Measurements from ENCODE around the gene DBX2. TPM values are rescaled to one million over a fixed set of nuclear protein-coding genes. Genes with fewer than 3 reads are reported as not detected.
A peak's percentile ranks its signal among the peaks of the same experiment; 100 is the strongest.
"Not testable (repeated sequence)": the region's sequence is repeated elsewhere in the genome, so short reads cannot be mapped to it uniquely, and the experiment has no call there.

The DBX2 gene
- not detected for total RNA-seq

DNA sequence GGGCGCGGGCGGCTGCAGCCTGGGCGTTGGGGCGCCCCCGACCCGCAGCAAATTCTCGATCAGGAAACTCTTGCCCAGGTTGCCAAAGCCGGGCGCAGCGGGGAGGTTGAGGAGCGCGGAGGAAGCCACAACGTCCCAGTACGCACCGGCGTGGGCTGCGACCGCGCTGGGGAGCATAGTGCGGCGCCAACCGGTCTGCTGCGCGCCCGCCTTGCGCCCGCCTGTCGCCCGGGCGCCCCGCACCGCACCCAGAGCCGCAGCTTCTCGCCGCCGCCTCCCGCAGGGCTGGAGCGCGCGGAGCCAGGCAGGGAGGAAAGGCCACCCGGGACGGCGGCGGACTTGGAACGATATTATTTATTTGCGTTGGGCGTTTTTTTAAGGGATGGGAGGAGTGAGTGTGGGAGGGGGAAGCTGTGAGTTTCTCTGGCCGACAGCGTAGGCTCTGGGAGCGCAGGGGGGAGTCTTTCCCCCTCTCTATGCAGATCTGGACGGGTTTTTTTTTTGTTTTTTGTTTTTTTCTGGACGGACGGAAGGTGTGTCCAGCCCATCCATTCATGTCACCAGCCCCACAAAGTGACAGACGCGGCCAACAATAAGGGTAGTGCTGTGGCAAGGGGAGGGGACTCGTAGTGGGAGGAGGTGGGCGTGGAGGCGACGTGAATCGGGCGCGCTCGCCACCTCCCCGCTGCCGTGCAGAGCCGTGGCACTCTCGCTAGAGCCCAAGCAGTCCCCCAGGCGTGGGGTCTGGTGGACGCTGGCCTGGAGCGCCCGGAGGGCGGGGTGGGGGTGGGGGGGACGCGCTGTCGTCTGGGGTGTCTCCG is at the start of gene DBX2:
Gene DBX2, minus strand, starts transcription at position 349 of the 821 bp plus-strand sequence. Its CDS starts 172 bp downstream, at position 177.
- ATAC-seq, result peak; percentile 49

DNA sequence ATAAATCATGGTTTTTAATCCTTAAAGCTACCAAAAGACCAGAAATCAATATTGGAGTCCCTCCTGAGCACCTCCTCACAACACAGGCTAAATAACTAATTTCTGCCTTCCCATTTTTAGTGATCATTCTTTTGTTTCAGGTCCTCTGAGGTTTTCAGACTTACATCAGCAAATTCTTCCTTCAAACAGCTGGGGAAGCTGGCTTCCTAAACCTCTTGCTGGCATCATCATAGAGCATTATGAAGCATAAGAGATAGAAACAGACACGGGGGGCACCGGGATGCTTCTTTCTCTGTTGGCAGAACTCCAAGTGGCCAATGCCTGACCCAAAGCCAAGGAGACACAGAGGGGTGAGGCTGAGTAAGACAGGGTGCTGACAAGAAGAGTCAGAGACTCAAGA is 47.9 kb upstream of the DBX2 start:
- Mint-ChIP-seq H3K36me3 (ENCODE audit: low read depth) (no peaks in the 10 kb centered on the region), H3K27me3 (ENCODE audit: low read depth) (peaks cover 15% of the 10 kb centered on the region), H3K27ac (no peak overlapping the region), H3K4me3 (no peak overlapping the region), H3K9me3 (ENCODE audit: insufficient read depth) (no peaks in the 10 kb centered on the region), H3K4me1 (ENCODE audit: low read depth) (no peaks in the 10 kb centered on the region)
- POLR2A ChIA-PET, result interaction anchor here (0.6 kb wide), 1 partner anchor 8 kb away, joined by 3 read pairs; no protein-coding TSS in a partner anchor
- DNase-seq (no peak), ATAC-seq (no peak)
- CTCF ChIA-PET, result interaction anchor here (0.7 kb wide), 1 partner anchor 449 kb away, joined by 3 read pairs; no protein-coding TSS in a partner anchor

More for the DNA sequence above, at the start of gene DBX2:
- POLR2A ChIA-PET, result no interaction called here
- CTCF ChIA-PET, result interaction anchor here (1.3 kb wide), 1 partner anchor 8 kb away, joined by 3 read pairs; no protein-coding TSS in a partner anchor
- Mint-ChIP-seq H3K36me3 (ENCODE audit: low read depth) (no peaks in the 10 kb centered on the region), H3K9me3 (ENCODE audit: insufficient read depth) (no peaks in the 10 kb centered on the region), H3K27me3 (ENCODE audit: low read depth) (peaks cover 62% of the 10 kb centered on the region), H3K4me1 (ENCODE audit: low read depth) (peaks cover 10% of the 10 kb centered on the region), H3K4me3 (peak within 1 kb of the TSS; percentile 45), H3K27ac (no peak within 1 kb of the TSS)
- no peak for DNase-seq

DNA sequence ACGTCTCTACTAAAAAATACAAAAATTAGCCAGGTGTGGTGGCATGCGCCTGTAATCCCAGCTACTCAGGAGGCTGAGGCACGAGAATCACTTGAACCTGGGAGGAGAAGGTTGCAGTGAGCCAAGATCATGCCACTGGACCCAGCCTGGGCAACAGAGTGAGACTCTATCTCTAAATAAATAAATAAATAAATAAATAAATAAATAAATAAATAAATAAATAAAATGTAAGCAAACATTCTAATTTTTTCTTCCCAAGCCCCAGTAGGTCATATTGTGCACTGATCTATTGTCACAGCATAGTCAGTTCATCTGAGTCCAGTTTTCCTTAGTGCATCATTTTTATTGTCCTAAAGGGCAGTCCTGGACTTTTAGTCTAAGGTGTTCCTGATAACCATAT is 44.5 kb upstream of the DBX2 start:
- DNase-seq; H3K4me1 Mint-ChIP-seq (ENCODE audit: low read depth); H3K36me3 Mint-ChIP-seq (ENCODE audit: low read depth); H3K9me3 Mint-ChIP-seq (ENCODE audit: insufficient read depth); ATAC-seq; CTCF ChIA-PET; H3K4me3 Mint-ChIP-seq; POLR2A ChIA-PET; H3K27ac Mint-ChIP-seq: not testable (repeated sequence)
- H3K27me3 Mint-ChIP-seq (ENCODE audit: low read depth), result peaks cover 17% of the 10 kb centered on the region

DNA sequence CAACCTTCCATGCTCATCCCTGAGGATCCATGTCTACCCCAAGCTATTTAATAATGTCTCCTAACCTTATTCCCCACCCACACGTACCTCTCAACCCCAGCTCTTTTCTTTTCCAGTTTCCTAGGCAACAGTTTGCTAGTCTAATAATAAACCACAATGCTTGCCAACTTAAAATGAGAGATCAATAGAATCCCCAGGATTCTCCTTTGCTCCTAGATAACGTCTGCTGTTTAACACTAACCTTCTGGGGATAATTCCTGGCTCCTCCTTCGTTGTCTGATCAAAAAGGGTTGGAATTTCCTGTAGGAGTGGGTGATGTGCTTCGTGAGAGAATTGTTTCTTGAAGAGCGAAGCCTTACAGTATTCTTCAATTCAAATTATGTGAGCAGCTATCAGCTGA is 42.2 kb upstream of the DBX2 start:
- ChIA-PET POLR2A (no interaction called here), CTCF (no interaction called here)
- Mint-ChIP-seq H3K9me3 (ENCODE audit: insufficient read depth) (no peaks in the 10 kb centered on the region), H3K36me3 (ENCODE audit: low read depth) (no peaks in the 10 kb centered on the region), H3K27me3 (ENCODE audit: low read depth) (peaks cover 19% of the 10 kb centered on the region), H3K4me1 (ENCODE audit: low read depth) (no peaks in the 10 kb centered on the region), H3K4me3 (no peak overlapping the region), H3K27ac (no peak overlapping the region)
- DNase-seq (no peak), ATAC-seq (no peak)

DNA sequence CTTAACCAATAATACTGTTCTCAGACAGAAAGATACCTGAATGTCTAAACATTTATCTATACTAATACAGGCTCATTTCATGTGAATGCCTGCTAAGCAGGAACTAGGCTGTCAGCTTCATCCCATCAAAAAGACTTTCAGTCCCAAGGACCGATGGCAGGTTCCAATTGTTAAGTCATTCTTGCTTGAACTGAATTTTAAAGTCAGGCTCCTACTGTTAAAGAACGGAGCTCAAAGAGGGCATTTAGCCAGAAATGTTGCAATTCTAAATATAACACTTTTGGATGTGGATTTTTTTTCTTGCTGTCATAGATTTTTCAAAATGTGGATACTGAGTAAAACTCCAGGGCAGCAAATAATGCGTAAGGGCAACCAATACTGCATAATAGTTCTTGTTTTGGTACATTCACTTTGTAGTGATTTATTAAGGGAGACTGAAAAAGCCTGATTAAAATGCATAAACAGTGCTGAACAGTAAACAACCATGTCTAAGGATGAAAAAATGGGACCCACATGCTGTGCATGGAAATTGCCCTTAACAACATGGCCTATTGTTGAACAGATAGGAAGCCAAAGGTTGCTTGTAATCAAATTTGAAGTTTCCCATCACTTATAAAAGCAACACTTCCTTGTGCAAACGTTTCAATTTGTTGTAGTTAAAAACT is 38.6 kb upstream of the DBX2 start:
- ChIA-PET POLR2A (no interaction called here), CTCF (no interaction called here)
- peaks cover 3% of the 10 kb centered on the region for H3K9me3 Mint-ChIP-seq (ENCODE audit: insufficient read depth)
- peaks cover 18% of the 10 kb centered on the region for H3K27me3 Mint-ChIP-seq (ENCODE audit: low read depth)
- DNase-seq (no peak), ATAC-seq (no peak)
- no peaks in the 10 kb centered on the region for H3K36me3 Mint-ChIP-seq (ENCODE audit: low read depth)
- H3K4me3 Mint-ChIP-seq, result no peak overlapping the region
- no peaks in the 10 kb centered on the region for H3K4me1 Mint-ChIP-seq (ENCODE audit: low read depth)
- no peak overlapping the region for H3K27ac Mint-ChIP-seq

DNA sequence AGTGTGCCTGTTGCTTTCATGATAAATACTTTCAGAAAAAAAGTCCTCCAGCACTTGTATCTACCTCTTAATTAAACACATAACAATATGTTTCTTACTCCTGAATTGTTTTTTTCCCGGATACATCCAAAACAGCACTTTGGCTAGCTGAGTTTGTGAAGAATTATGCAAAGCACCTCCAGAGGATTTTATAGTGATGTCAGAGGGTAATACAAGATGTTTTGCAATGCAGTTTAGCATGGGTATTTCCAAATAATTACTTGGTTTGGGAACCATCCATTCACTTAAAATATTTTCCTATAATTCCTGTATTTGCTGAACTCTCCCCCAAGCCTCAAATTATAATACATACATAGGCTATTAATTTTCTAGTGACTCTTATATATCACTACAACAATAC is 37.7 kb upstream of the DBX2 start:
- no peak overlapping the region for H3K4me3 Mint-ChIP-seq
- peaks cover 18% of the 10 kb centered on the region for H3K27me3 Mint-ChIP-seq (ENCODE audit: low read depth)
- no peaks in the 10 kb centered on the region for H3K4me1 Mint-ChIP-seq (ENCODE audit: low read depth)
- DNase-seq, result no peak
- peaks cover 3% of the 10 kb centered on the region for H3K9me3 Mint-ChIP-seq (ENCODE audit: insufficient read depth)
- no peak overlapping the region for H3K27ac Mint-ChIP-seq
- CTCF ChIA-PET, result no interaction called here
- POLR2A ChIA-PET, result no interaction called here
- ATAC-seq, result no peak
- H3K36me3 Mint-ChIP-seq (ENCODE audit: low read depth), result no peaks in the 10 kb centered on the region

DNA sequence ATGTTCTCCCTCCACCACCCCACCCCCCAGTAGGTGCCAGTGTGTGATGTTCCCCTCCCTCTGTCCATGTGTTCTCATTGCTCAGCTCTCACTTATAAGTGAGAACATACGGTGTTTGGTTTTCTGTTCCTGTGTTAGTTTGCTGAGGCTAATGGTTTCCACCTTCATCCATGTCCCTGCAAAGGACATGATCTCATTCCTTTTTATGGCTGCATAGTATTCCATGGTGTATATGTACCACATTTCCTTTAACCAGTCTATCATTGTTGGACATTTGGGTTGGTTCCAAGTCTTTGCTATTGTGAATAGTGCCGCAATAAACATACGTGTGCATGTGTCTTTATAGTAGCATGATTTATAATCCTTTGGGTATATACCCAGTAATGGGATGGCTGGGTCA is 33.3 kb upstream of the DBX2 start:
- POLR2A ChIA-PET; H3K9me3 Mint-ChIP-seq (ENCODE audit: insufficient read depth); H3K4me1 Mint-ChIP-seq (ENCODE audit: low read depth); H3K4me3 Mint-ChIP-seq; ATAC-seq; H3K36me3 Mint-ChIP-seq (ENCODE audit: low read depth); DNase-seq; CTCF ChIA-PET; H3K27ac Mint-ChIP-seq: not testable (repeated sequence)
- H3K27me3 Mint-ChIP-seq (ENCODE audit: low read depth), result peaks cover 13% of the 10 kb centered on the region

DNA sequence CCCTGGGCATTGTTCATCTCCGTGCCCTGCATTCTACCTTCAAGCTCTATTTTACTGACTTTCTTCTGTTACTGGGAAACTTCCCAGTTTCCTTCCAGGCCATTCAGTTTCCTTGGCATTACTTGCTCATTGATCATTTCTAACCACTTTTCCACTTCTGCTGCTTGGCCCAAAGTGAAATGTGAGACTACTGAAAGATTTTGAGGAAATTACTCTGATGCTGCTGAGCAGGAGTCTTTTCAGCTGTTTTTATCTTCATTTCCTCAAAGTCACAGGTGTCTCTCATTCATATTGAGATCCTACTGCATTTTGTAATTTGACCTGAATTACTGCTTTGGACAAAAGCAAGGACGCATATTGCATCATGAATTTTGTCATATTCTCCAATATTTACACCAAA is 26.4 kb upstream of the DBX2 start:
- H3K4me3 Mint-ChIP-seq, result no peak overlapping the region
- CTCF ChIA-PET, result no interaction called here
- peaks cover 17% of the 10 kb centered on the region for H3K27me3 Mint-ChIP-seq (ENCODE audit: low read depth)
- H3K27ac Mint-ChIP-seq, result no peak overlapping the region
- no peak for ATAC-seq
- H3K4me1 Mint-ChIP-seq (ENCODE audit: low read depth), result no peaks in the 10 kb centered on the region
- H3K36me3 Mint-ChIP-seq (ENCODE audit: low read depth), result no peaks in the 10 kb centered on the region
- DNase-seq, result no peak
- no peaks in the 10 kb centered on the region for H3K9me3 Mint-ChIP-seq (ENCODE audit: insufficient read depth)
- POLR2A ChIA-PET, result no interaction called here

DNA sequence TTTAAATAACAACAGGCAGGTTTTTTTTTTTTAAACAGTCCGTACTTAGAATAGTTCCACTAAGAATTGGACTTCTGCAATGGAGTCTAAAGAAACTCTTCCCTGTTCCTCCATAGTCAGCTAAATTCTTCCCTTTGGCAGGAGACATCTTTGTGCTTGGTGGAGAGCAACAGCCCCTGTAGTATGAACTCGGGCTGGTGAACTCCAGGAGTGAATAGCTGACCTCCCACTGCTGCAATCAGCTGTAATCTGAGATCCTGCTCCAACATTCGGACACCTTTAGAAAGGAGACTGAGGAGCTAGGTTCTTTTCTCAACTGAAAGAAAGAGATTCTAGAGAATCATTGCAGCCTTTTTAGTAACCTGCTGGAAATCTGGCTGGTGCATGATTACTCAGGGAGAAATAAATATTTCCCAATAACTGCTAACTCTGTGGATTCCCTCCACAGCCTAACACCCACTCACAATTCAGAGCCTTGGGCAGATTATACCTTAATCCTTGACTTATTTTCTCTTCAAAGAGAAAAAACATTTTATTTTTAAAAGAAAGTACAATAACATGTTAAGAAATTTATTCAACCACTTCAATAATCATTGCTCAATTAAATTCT is 25.6 kb upstream of the DBX2 start:
- Mint-ChIP-seq H3K27me3 (ENCODE audit: low read depth) (peaks cover 18% of the 10 kb centered on the region), H3K9me3 (ENCODE audit: insufficient read depth) (no peaks in the 10 kb centered on the region), H3K27ac (no peak overlapping the region), H3K4me3 (no peak overlapping the region), H3K36me3 (ENCODE audit: low read depth) (no peaks in the 10 kb centered on the region), H3K4me1 (ENCODE audit: low read depth) (no peaks in the 10 kb centered on the region)
- POLR2A ChIA-PET, result no interaction called here
- ATAC-seq, result no peak
- CTCF ChIA-PET, result no interaction called here
- DNase-seq, result no peak

DNA sequence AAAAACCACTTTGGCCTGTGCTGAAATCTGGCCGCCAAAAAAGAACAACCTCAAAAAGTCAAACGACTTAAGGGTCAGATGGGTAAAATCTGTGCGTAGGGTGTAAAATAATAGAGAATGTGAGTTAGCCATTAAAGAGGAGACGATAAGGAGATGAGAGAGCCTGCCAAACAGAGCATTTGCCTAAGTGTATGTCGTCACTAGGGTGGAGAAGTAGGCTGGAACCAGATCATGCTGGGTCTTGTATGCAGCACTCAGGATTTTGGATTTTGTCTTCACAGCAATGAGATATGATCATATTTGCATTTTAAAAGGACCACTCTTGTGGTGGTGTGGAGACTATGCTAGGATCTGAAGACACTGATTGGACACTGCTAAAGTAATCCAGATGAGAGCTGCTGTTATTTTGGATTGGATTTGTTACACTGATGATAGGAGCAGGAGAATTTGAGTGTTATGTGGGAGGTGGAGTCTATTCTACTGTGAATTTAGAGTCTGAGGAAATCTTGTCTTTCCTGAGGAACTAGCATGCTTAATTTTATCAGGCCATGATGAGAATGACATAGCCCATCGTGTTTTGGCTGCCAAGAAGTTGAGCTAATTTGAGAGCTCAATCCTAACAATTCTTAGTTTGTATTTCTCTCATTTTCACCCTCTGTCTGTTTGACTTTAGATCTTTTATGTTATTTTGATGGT is 24.8 kb upstream of the DBX2 start:
- no peaks in the 10 kb centered on the region for H3K9me3 Mint-ChIP-seq (ENCODE audit: insufficient read depth)
- H3K36me3 Mint-ChIP-seq (ENCODE audit: low read depth), result no peaks in the 10 kb centered on the region
- H3K27me3 Mint-ChIP-seq (ENCODE audit: low read depth), result peaks cover 18% of the 10 kb centered on the region
- H3K4me1 Mint-ChIP-seq (ENCODE audit: low read depth), result no peaks in the 10 kb centered on the region
- DNase-seq (no peak), ATAC-seq (no peak)
- H3K27ac Mint-ChIP-seq, result no peak overlapping the region
- ChIA-PET CTCF (no interaction called here), POLR2A (no interaction called here)
- H3K4me3 Mint-ChIP-seq, result no peak overlapping the region

DNA sequence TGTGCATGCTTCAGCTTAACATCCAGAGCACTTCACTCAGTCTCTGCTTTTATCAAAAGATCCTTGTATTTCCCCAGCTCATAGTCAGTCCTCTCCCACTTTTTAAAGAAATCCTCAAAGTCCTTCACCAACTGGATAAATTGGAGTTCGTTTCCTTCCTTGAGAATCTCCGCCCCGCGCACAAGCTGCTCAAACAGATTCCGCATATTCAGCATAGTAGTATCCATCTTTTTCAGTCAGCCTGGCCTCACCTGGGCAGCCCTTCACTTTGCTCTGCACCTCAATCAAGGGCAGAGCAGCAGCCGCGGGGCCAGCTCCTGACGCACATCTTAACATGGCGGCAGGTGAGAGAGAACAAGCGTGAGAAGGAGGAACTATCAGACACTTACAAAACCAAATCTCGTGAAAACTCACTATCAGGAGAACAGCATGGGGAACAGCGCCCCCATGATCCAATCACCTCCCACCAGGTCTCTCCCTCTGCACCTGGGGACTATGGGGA is 14.3 kb upstream of the DBX2 start:
- POLR2A ChIA-PET, result no interaction called here
- Mint-ChIP-seq H3K9me3 (ENCODE audit: insufficient read depth) (peaks cover 4% of the 10 kb centered on the region), H3K4me3 (no peak overlapping the region), H3K27ac (no peak overlapping the region), H3K4me1 (ENCODE audit: low read depth) (no peaks in the 10 kb centered on the region), H3K36me3 (ENCODE audit: low read depth) (no peaks in the 10 kb centered on the region), H3K27me3 (ENCODE audit: low read depth) (peaks cover 10% of the 10 kb centered on the region)
- ATAC-seq, result no peak
- no peak for DNase-seq
- CTCF ChIA-PET, result no interaction called here

DNA sequence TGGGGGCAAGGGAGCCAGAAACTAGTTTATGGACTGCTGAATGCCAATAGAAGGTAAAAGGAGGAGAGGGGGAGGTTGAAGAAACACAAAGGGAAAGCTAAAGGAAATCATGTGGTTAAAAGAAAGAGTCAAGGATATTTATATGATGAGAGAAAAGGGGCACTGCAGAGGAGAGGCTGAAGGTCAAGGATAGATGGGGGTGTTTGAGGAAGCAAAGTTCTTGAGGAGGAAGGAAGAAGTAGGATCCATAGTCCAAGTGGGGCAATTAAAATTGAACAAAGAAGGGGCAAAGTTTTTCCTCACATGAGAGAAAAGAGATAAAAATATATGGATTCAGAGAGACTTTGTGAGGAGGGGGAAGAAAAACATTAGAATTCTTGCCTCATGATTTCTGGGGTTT is 10.1 kb upstream of the DBX2 start:
- ATAC-seq (no peak), DNase-seq (no peak)
- Mint-ChIP-seq H3K36me3 (ENCODE audit: low read depth) (no peaks in the 10 kb centered on the region), H3K9me3 (ENCODE audit: insufficient read depth) (peaks cover 4% of the 10 kb centered on the region), H3K4me1 (ENCODE audit: low read depth) (no peaks in the 10 kb centered on the region), H3K4me3 (no peak overlapping the region), H3K27me3 (ENCODE audit: low read depth) (peaks cover 12% of the 10 kb centered on the region), H3K27ac (no peak overlapping the region)
- ChIA-PET CTCF (no interaction called here), POLR2A (no interaction called here)

Data from activated CD8-positive, alpha-beta T cell treated with anti-CD3 and anti-CD28 coated beads, Interleukin-2, amount 10 ng/mL, durations not matched to agents 7 days and 5 days (primary cell).